PC-9 (cell line): ENCODE data around the gene SOX1. TPM values are rescaled to one million over a fixed set of nuclear protein-coding genes. Genes with fewer than 3 reads are reported as not detected.

Source experiments
- BruUV-seq: library from RNA; stranded (reverse); fragments of 400-500 nt; replicated peaks from 2 replicates; lab custom pipeline; 2021; lab: Mats Ljungman, UMichigan
- CTCF ChIA-PET: fragments of 300-600 bp; sonication (Branson Sonifier 250); formaldehyde crosslinking; loops from one replicate; lab custom pipeline; 2022; ENCODE audit warnings: antibody characterized with exemption; lab: Charles Lee
- POLR2A ChIA-PET: fragments of 300-600 bp; sonication (Branson Sonifier 250); formaldehyde crosslinking; loops from one replicate; lab custom pipeline; 2022; ENCODE audit warnings: antibody characterized with exemption; ENCODE audit not compliant: unreplicated experiment; lab: Charles Lee
- DNase-seq, 2 experiments: peaks; one replicate each; pipeline versions ENCODE4 v3.0.0 to v3.0.0-alpha.2; 2015 to 2022; ENCODE audit warnings: mixed read lengths in 1 of 2
- H2AFZ ChIP-seq: fragments of 200-600 bp; sonication (generic); 2 replicates; pipeline ENCODE4 v1.8.1; 2017; ENCODE audit warnings: antibody characterized with exemption
- H3F3A ChIP-seq: fragments of 200-600 bp; sonication (generic); 2 replicates; pipeline ENCODE4 v1.8.1; 2017; ENCODE audit warnings: antibody characterized with exemption, mild to moderate bottlenecking, low read depth; ENCODE audit not compliant: insufficient read depth
- H3K27ac ChIP-seq: fragments of 200-600 bp; sonication (generic); 2 replicates; pipeline ENCODE4 v1.6.1; 2016; ENCODE audit warnings: mixed run types
- H3K27me3 ChIP-seq: fragments of 200-600 bp; sonication (generic); 2 replicates; pipeline ENCODE4 v1.6.1; 2016; ENCODE audit warnings: low read depth, mixed run types; ENCODE audit not compliant: insufficient read depth
- H3K36me3 ChIP-seq: fragments of 200-600 bp; sonication (generic); 2 replicates; pipeline ENCODE4 v1.6.1; 2016; ENCODE audit warnings: low read depth, mixed run types
- H3K4me1 ChIP-seq: fragments of 200-600 bp; sonication (generic); replicated peaks from 2 replicates; pipeline ENCODE4 v1.6.1; 2016; ENCODE audit warnings: mixed run types; ENCODE audit not compliant: insufficient read depth
- H3K4me2 ChIP-seq: fragments of 200-600 bp; sonication (generic); 2 replicates; pipeline ENCODE4 v1.6.1; 2017; ENCODE audit warnings: mixed run types
- H3K4me3 ChIP-seq: fragments of 200-600 bp; sonication (generic); 2 replicates; pipeline ENCODE4 v1.6.1; 2016; ENCODE audit warnings: mixed run types
- H3K79me2 ChIP-seq: fragments of 200-600 bp; sonication (generic); 2 replicates; pipeline ENCODE4 v1.6.1; 2017; ENCODE audit warnings: low read depth, mixed run types
- H3K9me2 ChIP-seq: fragments of 200-600 bp; sonication (generic); 2 replicates; pipeline ENCODE4 v1.8.1; 2017; ENCODE audit warnings: mild to moderate bottlenecking; ENCODE audit not compliant: insufficient read depth
- H3K9me3 ChIP-seq: fragments of 200-600 bp; sonication (generic); 2 replicates; pipeline ENCODE4 v1.8.1; 2016; ENCODE audit warnings: low read depth; ENCODE audit not compliant: insufficient read depth
- H4K20me1 ChIP-seq: fragments of 200-600 bp; sonication (generic); 2 replicates; pipeline ENCODE4 v1.8.1; 2017; ENCODE audit not compliant: insufficient read depth
- EZH2 ChIP-seq: fragments of 200-600 bp; sonication (generic); IDR thresholded peaks from 2 replicates; pipeline ENCODE4 v1.8.0; 2017; ENCODE audit warnings: antibody characterized with exemption, low read depth
- intact Hi-C: fragments of 100-400 bp; cut with micrococcal nuclease; formaldehyde crosslinking; loops from one replicate; pipeline ENCODE4 v1.10.0; 2022; ENCODE audit not compliant: unreplicated experiment
- total RNA-seq: library from RNA; stranded (reverse); gene quantifications from 2 replicates; pipeline ENCODE4 v1.2.3, GENCODE V29; 2021
- TF ChIP-seq, protein P1 (sequence below): fragments of 200-600 bp; sonication (generic); conservative IDR thresholded peaks from 2 replicates; pipeline ENCODE4 v1.6.1; 2017; ENCODE audit warnings: mixed run types, antibody characterized with exemption, mild to moderate bottlenecking, moderate library complexity

The SOX1 gene
- total RNA-seq, 1 experiment from 2014 or later: not detected

DNA sequence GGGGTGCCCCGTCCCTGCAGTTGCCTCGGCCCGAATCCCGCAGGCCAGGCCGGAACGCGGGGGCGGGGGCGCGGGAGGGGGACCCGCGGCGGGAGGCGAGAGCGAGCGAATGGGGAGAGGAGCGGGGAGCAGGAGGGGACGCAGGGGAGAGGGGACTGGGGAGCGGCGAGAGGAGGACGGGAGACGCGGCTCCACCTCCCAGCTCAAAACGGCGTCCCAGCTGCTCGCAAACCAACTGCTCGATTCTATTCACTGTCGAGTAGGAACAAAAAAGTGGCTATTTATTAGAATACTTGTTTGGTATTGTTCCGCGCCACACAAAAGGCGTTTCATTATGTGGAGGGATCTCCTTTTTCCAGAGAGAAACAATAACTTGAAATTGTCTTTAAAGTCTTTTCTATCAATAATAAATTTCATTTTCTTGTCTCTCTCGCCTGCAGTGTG is 10.6 kb upstream of the SOX1 start:
- intact Hi-C loops: no loop called here
- no peaks in the 10 kb centered on the region for H3K36me3 ChIP-seq
- H2AFZ ChIP-seq: no peak overlapping the region
- peaks cover 70% of the 10 kb centered on the region for H3K27me3 ChIP-seq
- no peaks in the 10 kb centered on the region for H3K4me1 ChIP-seq
- no peaks in the 10 kb centered on the region for H3K9me3 ChIP-seq
- no peak overlapping the region for H3K27ac ChIP-seq
- ChIA-PET POLR2A (no interaction called here), CTCF (no interaction called here)
- H3K79me2 ChIP-seq: no peaks in the 10 kb centered on the region
- no peaks in the 10 kb centered on the region for H3F3A ChIP-seq
- no peak overlapping the region for H3K4me2 ChIP-seq
- no TSS peak for BruUV-seq
- no peaks in the 10 kb centered on the region for H3K9me2 ChIP-seq
- DNase-seq: no peak
- no peak overlapping the region for H3K4me3 ChIP-seq
- H4K20me1 ChIP-seq: no peaks in the 10 kb centered on the region
- TF ChIP-seq, protein P1, sequence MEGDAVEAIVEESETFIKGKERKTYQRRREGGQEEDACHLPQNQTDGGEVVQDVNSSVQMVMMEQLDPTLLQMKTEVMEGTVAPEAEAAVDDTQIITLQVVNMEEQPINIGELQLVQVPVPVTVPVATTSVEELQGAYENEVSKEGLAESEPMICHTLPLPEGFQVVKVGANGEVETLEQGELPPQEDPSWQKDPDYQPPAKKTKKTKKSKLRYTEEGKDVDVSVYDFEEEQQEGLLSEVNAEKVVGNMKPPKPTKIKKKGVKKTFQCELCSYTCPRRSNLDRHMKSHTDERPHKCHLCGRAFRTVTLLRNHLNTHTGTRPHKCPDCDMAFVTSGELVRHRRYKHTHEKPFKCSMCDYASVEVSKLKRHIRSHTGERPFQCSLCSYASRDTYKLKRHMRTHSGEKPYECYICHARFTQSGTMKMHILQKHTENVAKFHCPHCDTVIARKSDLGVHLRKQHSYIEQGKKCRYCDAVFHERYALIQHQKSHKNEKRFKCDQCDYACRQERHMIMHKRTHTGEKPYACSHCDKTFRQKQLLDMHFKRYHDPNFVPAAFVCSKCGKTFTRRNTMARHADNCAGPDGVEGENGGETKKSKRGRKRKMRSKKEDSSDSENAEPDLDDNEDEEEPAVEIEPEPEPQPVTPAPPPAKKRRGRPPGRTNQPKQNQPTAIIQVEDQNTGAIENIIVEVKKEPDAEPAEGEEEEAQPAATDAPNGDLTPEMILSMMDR: no peak
- no peak for TF ChIP-seq EZH2

GRCh38 chr13:112056739-112057438 is 10.1 kb upstream of the SOX1 start:
- Histone ChIP-seq H4K20me1 (no peaks in the 10 kb centered on the region), H3K9me3 (no peaks in the 10 kb centered on the region), H3K79me2 (no peaks in the 10 kb centered on the region), H3F3A (no peaks in the 10 kb centered on the region), H2AFZ (no peak overlapping the region), H3K4me1 (no peaks in the 10 kb centered on the region), H3K4me3 (no peak overlapping the region), H3K27ac (no peak overlapping the region), H3K9me2 (no peaks in the 10 kb centered on the region), H3K4me2 (no peak overlapping the region), H3K36me3 (no peaks in the 10 kb centered on the region), H3K27me3 (peaks cover 70% of the 10 kb centered on the region)
- BruUV-seq: no TSS peak
- intact Hi-C loops: no loop called here
- TF ChIP-seq, protein P1: no peak
- no peak for TF ChIP-seq EZH2
- DNase-seq: no peak
- CTCF ChIA-PET: no interaction called here
- POLR2A ChIA-PET: no interaction called here

DNA sequence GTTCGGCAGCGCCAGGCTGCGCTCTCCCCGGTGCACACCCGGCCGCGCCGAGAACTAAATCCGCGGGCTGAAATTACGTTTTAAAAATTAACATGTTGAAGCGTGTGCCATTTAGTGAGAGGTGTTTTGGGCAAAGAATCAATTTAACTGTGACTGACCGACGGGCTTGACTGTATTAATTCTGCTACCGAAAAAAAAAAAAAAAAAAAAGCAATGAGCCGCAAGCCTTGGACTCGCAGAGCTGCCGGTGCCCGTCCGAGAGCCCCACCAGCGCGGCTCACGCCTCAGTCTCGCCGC is 9.6 kb upstream of the SOX1 start:
- H3K4me3 ChIP-seq: no peak overlapping the region
- H3K27ac ChIP-seq: no peak overlapping the region
- intact Hi-C loops: no loop called here
- H3F3A ChIP-seq: no peaks in the 10 kb centered on the region
- H2AFZ ChIP-seq: no peak overlapping the region
- POLR2A ChIA-PET: no interaction called here
- no peaks in the 10 kb centered on the region for H3K36me3 ChIP-seq
- H3K9me3 ChIP-seq: no peaks in the 10 kb centered on the region
- no peaks in the 10 kb centered on the region for H3K79me2 ChIP-seq
- CTCF ChIA-PET: no interaction called here
- H3K27me3 ChIP-seq: peaks cover 70% of the 10 kb centered on the region
- no peak overlapping the region for H3K4me2 ChIP-seq
- H3K4me1 ChIP-seq: no peaks in the 10 kb centered on the region
- H4K20me1 ChIP-seq: no peaks in the 10 kb centered on the region
- TF ChIP-seq, protein P1: no peak
- TF ChIP-seq EZH2: no peak
- DNase-seq: no peak
- H3K9me2 ChIP-seq: no peaks in the 10 kb centered on the region
- BruUV-seq: no TSS peak
